ENCODE measurements around the gene ACSL3.

GRCh38 chr2:222835823-222836151, 25.0 kb upstream of the ACSL3 start:
- TF ChIP-seq CSRNP3 (CRISPR knock-in tag; IDR thresholded peaks at IDR 0.05), result no peak
- TF ChIP-seq RARB (CRISPR knock-in tag; IDR thresholded peaks at IDR 0.05), result no peak
- no peak for TF ChIP-seq OSR1 (CRISPR knock-in tag; IDR thresholded peaks at IDR 0.05)
- no peak for TF ChIP-seq ESRRG (CRISPR knock-in tag; IDR thresholded peaks at IDR 0.05)
- no peak for TF ChIP-seq PPARA (CRISPR knock-in tag; IDR thresholded peaks at IDR 0.05; ENCODE audit: borderline replicate concordance)
- TF ChIP-seq ZFP30 (CRISPR knock-in tag; IDR thresholded peaks at IDR 0.05), result no peak
- TF ChIP-seq CREB5 (CRISPR knock-in tag; IDR thresholded peaks at IDR 0.05; ENCODE audit: low read depth), result no peak
- TF ChIP-seq ZNF70 (CRISPR knock-in tag; IDR thresholded peaks at IDR 0.05), result no peak
- TF ChIP-seq ZNF8 (CRISPR knock-in tag; IDR thresholded peaks at IDR 0.05), result no peak
- no peak for TF ChIP-seq TSHZ2 (CRISPR knock-in tag; IDR thresholded peaks at IDR 0.05)
- TF ChIP-seq PATZ1 (CRISPR knock-in tag; IDR thresholded peaks at IDR 0.05; ENCODE audit: borderline replicate concordance), result no peak
- no peak for TF ChIP-seq ARNTL (CRISPR knock-in tag; IDR thresholded peaks at IDR 0.05; ENCODE audit: borderline replicate concordance, low read depth)

Data from SK-N-SH treated with all-trans-retinoic acid at 6 μM for 48 hours (cell line).